K562 (cell line): ENCODE data around the gene SFPQ. TPM values are rescaled to one million over a fixed set of nuclear protein-coding genes. Genes with fewer than 3 reads are reported as not detected.

ENCODE experiments used
- CBFB ChIP-seq: sonication (generic); formaldehyde crosslinking; IDR thresholded peaks from 2 replicates; pipeline ENCODE4 v1.4.0; 2020; ENCODE audit warnings: mild to moderate bottlenecking, missing genetic modification reagents
- CHD2 ChIP-seq: IDR thresholded peaks from 2 replicates; pipeline ENCODE4 v1.6.1; 2011; ENCODE audit warnings: low read depth, low read length
- COPS2 ChIP-seq: fragments of 450-650 bp; conservative IDR thresholded peaks from 2 replicates; pipeline ENCODE4 v1.6.1; 2016; ENCODE audit warnings: mild to moderate bottlenecking, moderate library complexity
- E2F5 ChIP-seq: sonication (generic); formaldehyde crosslinking; IDR thresholded peaks from 2 replicates; pipeline ENCODE4 v1.8.0; 2022; ENCODE audit warnings: mild to moderate bottlenecking, missing genetic modification reagents
- ETV5 ChIP-seq: sonication (generic); formaldehyde crosslinking; IDR thresholded peaks from 2 replicates; pipeline ENCODE4 v1.4.0; 2020; ENCODE audit warnings: low read depth, mild to moderate bottlenecking, missing genetic modification reagents
- FOXJ2 ChIP-seq: fragments of 200-800 bp; sonication (Bioruptor generic); IDR thresholded peaks from 2 replicates; pipeline ENCODE4 v1.6.1; 2016; ENCODE audit warnings: missing genetic modification characterization, missing compliant biosample characterization
- FUS ChIP-seq: fragments of 200-400 bp; formaldehyde crosslinking; optimal IDR thresholded peaks from 2 replicates; pipeline ENCODE3; 2017; ENCODE audit warnings: low read depth, low read length
- MNT ChIP-seq, 2 experiments: fragments of 450-650 bp; conservative IDR thresholded peaks; 2 replicates each; pipeline ENCODE4 v1.6.1; 2017; ENCODE audit warnings: mild to moderate bottlenecking in 2 of 2, moderate library complexity in 2 of 2
- PCBP1 ChIP-seq: fragments of 200-400 bp; formaldehyde crosslinking; IDR thresholded peaks from 2 replicates; pipeline ENCODE4 v1.6.1; 2018; ENCODE audit warnings: mild to moderate bottlenecking, low read depth, low read length; ENCODE audit not compliant: poor library complexity, severe bottlenecking
- POLR2G ChIP-seq: fragments of 200-400 bp; formaldehyde crosslinking; IDR thresholded peaks from 2 replicates; pipeline ENCODE4 v1.6.1; 2017; ENCODE audit warnings: low read depth, mild to moderate bottlenecking, antibody characterized with exemption, low read length, moderate library complexity
- PTRF ChIP-seq: fragments of 450-650 bp; IDR thresholded peaks from 2 replicates; pipeline ENCODE4 v1.6.1; 2016; ENCODE audit warnings: mild to moderate bottlenecking, missing genetic modification characterization, missing compliant biosample characterization
- RAD21 ChIP-seq, 2 experiments: fragments of 250-450 bp in 1 of 2; fragments of 450-650 bp in 1 of 2; sonication (Bioruptor Pico) in 1 of 2; formaldehyde crosslinking in 1 of 2; IDR thresholded peaks in 1 of 2; conservative IDR thresholded peaks in 1 of 2; 2 replicates each; pipeline versions ENCODE4 v1.4.0 to v1.8.0; 2020 to 2022; ENCODE audit warnings: mild to moderate bottlenecking in 2 of 2, moderate library complexity in 1 of 2
- SMC3 ChIP-seq: conservative IDR thresholded peaks from 2 replicates; pipeline ENCODE4 v1.6.1; 2011; ENCODE audit warnings: low read depth, low read length, improper control_type of control experiment; ENCODE audit not compliant: insufficient read depth
- UBTF ChIP-seq, 2 experiments: IDR thresholded peaks; 2 replicates each; pipeline ENCODE4 v1.6.1; 2012; ENCODE audit warnings: improper control_type of control experiment in 2 of 2, low read depth in 2 of 2, low read length in 2 of 2, borderline replicate concordance in 1 of 2
- XRCC4 ChIP-seq: IDR thresholded peaks from one replicate; pipeline ENCODE4 v1.6.1; 2011; ENCODE audit not compliant: insufficient read depth, insufficient read length; ENCODE audit errors: extremely low read depth
- XRCC5 ChIP-seq: fragments of 200-400 bp; formaldehyde crosslinking; IDR thresholded peaks from 2 replicates; pipeline ENCODE4 v1.6.1; 2017; ENCODE audit warnings: low read depth, mild to moderate bottlenecking, low read length
- YY1 ChIP-seq, 3 experiments: IDR thresholded peaks; 2 replicates each; pipeline ENCODE4 v1.6.1; 2011; ENCODE audit warnings: low read length in 2 of 3, mild to moderate bottlenecking in 2 of 3, moderate library complexity in 2 of 3, borderline replicate concordance in 1 of 3, control low read depth in 1 of 3, low read depth in 1 of 3; ENCODE audit not compliant: insufficient read depth in 3 of 3, insufficient replicate concordance in 2 of 3, control insufficient read depth in 1 of 3, insufficient read length in 1 of 3; ENCODE audit errors: extremely low read depth in 1 of 3
- ZFP36 ChIP-seq: fragments of 150-350 bp; IDR thresholded peaks from 2 replicates; pipeline ENCODE4 v1.6.1; 2018; ENCODE audit warnings: low read length, low read depth; ENCODE audit not compliant: partially characterized antibody
- ZFPM2 ChIP-seq: fragments of 250-450 bp; sonication (Bioruptor Pico); IDR thresholded peaks from 2 replicates; pipeline ENCODE4 v1.5.1; 2022; ENCODE audit warnings: mild to moderate bottlenecking
- ZNF143 ChIP-seq: sonication (generic); formaldehyde crosslinking; IDR thresholded peaks from 2 replicates; pipeline ENCODE4 v1.9.0; 2022; ENCODE audit warnings: mild to moderate bottlenecking, missing genetic modification reagents
- ZNF324 ChIP-seq: fragments of 250-450 bp; sonication (Bioruptor Pico); IDR thresholded peaks from 2 replicates; pipeline ENCODE4 v1.4.0; 2020; ENCODE audit warnings: mild to moderate bottlenecking
- ZNF707 ChIP-seq: fragments of 250-450 bp; sonication (Bioruptor Pico); conservative IDR thresholded peaks from 2 replicates; pipeline ENCODE4 v1.8.0; 2022; ENCODE audit warnings: inconsistent platforms, mild to moderate bottlenecking, moderate library complexity
- polyA plus RNA-seq, 8 experiments: library from polyadenylated mRNA; depleted of rRNA in 4 of 8; stranded (reverse) in 5 of 8; unstranded in 3 of 8; fragments of >200 nt; fragmentation: Nextera tagmentation in 2 of 8; fragmentation: Illumina TruSeq in 1 of 8; extraction: Ambion mirVana in 2 of 8; extraction: Trizol in 1 of 8; gene quantifications; 2 replicates each; pipeline versions ENCODE4 v1.2.1 to v1.2.3, GENCODE V29; 2011 to 2014; ENCODE audit warnings: inconsistent platforms in 1 of 8, missing spikeins in 1 of 8
- total RNA-seq, 7 experiments: library from RNA; depleted of rRNA in 6 of 7; stranded (reverse); fragments of >200 nt in 6 of 7; fragmentation: Illumina TruSeq in 2 of 7; extraction: Trizol in 2 of 7; gene quantifications; 2 replicates each; pipeline versions ENCODE4 v1.2.1 to v1.2.3, GENCODE V29; 2011 to 2021; ENCODE audit warnings: low replicate concordance in 1 of 7
- TF ChIP-seq, protein P1 (sequence below): fragments of 250-450 bp; sonication (Bioruptor Pico); IDR thresholded peaks from 2 replicates; pipeline ENCODE4 v1.8.0; 2022; ENCODE audit warnings: moderate library complexity, mild to moderate bottlenecking, inconsistent platforms

Gene SFPQ
- total and polyA plus RNA-seq, 9 of the 15 experiments (the other 6 are each of a cell fraction or from before 2014, with no cell fraction given) = 69.7 to 562 (median 399) TPM

DNA sequence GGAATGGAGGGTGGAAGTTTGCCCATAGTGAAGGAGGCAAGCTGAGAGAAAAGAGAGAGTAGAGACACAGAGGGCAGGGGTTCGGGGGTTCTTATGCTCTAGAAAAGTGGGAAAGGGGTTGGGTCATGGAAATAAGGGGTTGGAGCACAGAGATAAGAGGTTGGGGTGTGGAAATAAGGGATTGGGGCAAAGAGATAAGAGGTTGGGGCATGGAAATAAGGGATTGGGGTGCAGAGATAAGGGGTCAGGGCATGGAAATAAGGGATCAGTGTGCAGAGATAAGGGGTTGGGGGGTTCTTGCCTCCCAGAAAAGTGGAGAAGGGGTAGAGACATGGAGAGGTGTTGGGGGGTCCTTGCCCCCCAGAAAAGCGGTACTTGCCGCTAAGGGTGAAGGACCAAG is 56.2 kb downstream of the SFPQ start (continued):
- TF ChIP-seq YY1 (IDR thresholded peaks at IDR 0.05; ENCODE audit: borderline replicate concordance in 1 of 3, control insufficient read depth in 1 of 3, extremely low read depth in 1 of 3, insufficient read depth in 3 of 3, insufficient read length in 1 of 3, insufficient replicate concordance in 2 of 3, low read depth in 1 of 3, low read length in 2 of 3) = no peak
- TF ChIP-seq ZFP36 = no peak
- no peak for TF ChIP-seq RAD21 (CRISPR knock-in tag; conservative IDR thresholded peaks at IDR 0.05 in 1 of 2, IDR thresholded peaks at IDR 0.05 in 1 of 2)
- peak; percentile 34; the same call in 1 of the 2 replicates for TF ChIP-seq ZNF707
- TF ChIP-seq XRCC4 = no peak
- no peak for TF ChIP-seq COPS2
- no peak for TF ChIP-seq FOXJ2 (tag)
- no peak for TF ChIP-seq FUS
- no peak for TF ChIP-seq CBFB
- TF ChIP-seq UBTF (IDR thresholded peaks at IDR 0.05; ENCODE audit: borderline replicate concordance in 1 of 2, low read depth in 2 of 2, low read length in 2 of 2) = no peak
- no peak for TF ChIP-seq E2F5 (CRISPR knock-in tag)
- TF ChIP-seq ETV5 = no peak
- TF ChIP-seq CHD2 = no peak
- peak in 1 of 2 experiments; percentile 46; a peak in 2 of 4 replicates for TF ChIP-seq MNT (conservative IDR thresholded peaks at IDR 0.05)
- no peak for TF ChIP-seq PTRF
- no peak for TF ChIP-seq POLR2G
- TF ChIP-seq, protein P1, sequence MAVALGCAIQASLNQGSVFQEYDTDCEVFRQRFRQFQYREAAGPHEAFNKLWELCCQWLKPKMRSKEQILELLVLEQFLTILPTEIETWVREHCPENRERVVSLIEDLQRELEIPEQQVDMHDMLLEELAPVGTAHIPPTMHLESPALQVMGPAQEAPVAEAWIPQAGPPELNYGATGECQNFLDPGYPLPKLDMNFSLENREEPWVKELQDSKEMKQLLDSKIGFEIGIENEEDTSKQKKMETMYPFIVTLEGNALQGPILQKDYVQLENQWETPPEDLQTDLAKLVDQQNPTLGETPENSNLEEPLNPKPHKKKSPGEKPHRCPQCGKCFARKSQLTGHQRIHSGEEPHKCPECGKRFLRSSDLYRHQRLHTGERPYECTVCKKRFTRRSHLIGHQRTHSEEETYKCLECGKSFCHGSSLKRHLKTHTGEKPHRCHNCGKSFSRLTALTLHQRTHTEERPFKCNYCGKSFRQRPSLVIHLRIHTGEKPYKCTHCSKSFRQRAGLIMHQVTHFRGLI (CRISPR knock-in tag) = no peak
- TF ChIP-seq XRCC5 = no peak
- no peak for TF ChIP-seq ZNF324 (CRISPR knock-in tag)
- no peak for TF ChIP-seq PCBP1
- no peak for TF ChIP-seq SMC3
- TF ChIP-seq ZNF143 = no peak
- TF ChIP-seq ZFPM2 (CRISPR knock-in tag) = no peak
